Fibroblast of skin of right quadriceps (primary cell): Measurements from ENCODE around the gene URI1.

ENCODE experiments used
- DNase-seq: peaks from one replicate; pipeline ENCODE4 v3.0.0-alpha.2; 2013

Gene URI1

DNA sequence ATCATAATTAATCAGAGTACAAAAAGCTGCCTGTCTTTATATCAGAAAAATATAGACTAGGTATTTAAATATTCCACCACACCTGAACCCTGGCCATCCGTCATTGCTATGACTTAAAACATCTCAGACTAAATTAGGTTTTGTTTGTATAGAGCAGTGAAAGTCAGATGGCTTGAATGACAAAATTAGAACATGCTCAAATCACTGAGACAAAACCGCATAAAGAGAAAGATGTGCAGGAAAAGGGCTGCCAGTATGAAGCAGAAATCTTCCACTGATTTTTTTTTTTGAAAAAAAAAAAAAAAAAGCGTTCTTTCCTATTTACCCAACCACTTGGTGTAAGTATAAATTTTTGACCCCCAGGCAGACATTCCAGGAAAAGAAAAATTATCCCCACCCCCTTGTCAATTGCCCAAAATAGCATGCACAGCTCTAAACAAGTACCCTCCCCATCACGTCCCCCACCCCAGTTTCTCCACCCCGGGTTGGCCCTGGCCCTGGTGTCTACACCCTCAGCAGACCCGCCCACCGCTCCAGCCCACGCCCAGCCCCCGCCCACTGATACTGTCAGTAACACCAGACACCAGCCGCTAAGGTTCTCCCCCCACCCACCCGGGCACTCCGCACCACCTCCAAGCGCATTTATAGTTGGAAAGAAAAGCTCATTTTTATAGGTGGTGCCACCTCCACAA is 118.6 kb downstream of the URI1 start:
- no peak for DNase-seq

DNA sequence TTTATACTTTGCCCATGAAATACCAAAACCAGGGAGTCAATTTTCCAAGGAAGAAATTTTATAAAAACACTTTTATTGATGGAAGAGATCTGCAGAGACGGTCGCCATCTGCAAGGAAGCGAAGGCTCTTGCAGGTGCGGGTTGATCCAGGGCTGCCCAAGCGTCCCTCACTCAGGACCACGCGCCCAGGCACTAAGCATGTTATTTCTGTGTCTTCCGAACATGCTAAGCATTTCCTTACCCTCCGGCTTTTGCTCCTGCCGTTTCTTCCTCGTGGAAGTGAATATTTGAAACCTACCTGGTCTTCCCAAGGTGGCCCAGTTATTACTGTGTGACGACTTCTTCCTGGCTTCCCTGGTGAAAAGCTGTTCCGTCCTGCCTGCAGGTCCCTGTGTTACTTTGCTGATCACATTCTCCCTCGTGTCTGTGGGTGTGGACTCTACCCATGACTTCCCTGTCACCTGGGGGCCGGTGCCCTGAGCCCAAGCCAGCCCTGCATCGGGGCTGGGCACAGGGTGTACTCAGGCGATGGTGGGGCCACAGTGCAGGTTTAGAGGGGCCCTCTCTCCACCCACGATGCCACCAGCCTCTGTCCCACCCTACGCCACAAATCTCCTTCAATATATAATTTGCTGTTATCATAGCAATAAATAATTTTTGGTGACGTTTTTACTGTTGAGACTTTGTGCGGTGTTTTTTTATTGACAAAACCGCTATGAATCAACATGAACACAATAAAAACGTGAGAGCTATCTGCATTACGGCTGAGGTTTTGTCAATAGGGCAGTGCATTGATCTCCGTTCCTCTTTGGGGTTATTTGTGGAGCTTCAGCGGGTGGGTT is 119.4 kb downstream of the URI1 start:
- no peak for DNase-seq

DNA sequence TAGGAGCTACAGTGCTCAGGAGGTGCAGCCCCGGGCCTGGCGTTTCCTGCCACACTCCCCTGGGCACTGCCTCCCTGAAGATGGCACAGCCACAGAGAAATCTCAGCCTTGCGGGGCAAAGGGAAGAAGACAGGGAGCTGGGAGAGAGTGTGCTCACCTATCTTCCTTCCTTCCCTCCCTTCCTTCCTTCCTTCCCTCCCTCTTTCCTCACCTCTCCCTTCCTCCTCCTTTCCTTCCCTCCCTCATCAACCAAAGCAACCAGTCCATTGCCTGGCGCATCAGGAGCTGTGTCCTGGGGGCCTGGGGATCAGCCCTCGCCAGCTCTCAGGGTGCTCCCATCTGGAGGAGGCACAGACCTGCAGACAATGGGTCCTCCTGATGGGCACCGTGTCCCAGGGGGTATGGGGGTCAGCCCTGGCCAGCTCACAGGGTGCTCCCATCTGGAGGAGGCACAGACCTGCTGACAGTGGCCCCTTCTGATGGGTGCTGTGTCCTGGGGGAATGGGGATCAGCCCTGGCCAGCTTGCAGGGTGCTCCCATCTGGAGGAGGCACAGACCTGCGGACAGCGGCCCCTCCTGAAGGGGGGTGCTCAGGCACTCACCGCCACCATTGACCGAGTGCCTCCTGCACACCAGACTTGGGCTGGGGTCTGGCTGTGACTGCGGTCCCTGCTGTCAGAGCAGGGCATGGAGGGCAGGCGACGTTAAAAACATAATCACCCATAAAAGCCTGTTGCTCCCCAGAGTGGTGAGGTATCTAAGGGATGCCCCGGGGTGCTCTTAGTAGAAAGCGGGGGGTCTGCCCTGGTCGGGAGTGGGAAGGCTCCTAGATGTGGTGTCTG is 120.2 kb downstream of the URI1 start:
- no peak for DNase-seq

DNA sequence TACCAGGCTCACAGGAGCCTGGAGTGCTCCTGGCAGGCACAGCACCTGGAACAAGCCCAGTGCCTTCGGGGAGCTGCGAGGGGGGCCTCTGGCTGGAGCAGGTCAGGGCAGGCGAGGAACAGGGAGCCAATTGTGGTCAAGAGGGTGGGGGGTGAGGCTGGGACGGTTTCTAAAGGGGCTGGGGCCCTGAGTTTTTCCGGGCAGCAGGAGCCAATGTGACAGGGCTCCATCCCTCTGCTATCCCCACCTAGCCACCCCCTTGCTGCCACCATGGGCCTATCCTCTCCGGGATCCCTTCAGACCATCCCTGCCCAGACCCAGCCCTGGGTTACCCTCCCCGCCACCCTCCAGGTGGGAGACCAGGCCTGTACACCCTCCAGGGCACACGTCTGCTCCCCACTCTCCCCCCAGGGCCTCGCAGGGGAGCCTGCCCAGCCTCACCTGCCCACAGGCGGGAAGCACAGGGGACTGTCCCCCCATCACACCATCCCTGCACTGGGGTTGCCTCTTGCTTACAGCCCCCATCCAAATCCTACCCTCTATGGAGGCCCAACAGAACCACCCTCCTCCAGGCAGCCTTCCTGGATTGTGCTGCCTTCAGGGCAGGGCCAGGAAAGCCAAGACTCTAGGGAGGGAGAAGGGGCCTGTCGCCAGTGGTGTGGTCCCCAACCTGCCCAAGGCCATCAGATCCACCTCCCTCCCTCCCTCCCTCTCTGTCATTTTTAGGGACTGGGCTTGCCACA is 121.0 kb downstream of the URI1 start:
- DNase-seq, result no peak

DNA sequence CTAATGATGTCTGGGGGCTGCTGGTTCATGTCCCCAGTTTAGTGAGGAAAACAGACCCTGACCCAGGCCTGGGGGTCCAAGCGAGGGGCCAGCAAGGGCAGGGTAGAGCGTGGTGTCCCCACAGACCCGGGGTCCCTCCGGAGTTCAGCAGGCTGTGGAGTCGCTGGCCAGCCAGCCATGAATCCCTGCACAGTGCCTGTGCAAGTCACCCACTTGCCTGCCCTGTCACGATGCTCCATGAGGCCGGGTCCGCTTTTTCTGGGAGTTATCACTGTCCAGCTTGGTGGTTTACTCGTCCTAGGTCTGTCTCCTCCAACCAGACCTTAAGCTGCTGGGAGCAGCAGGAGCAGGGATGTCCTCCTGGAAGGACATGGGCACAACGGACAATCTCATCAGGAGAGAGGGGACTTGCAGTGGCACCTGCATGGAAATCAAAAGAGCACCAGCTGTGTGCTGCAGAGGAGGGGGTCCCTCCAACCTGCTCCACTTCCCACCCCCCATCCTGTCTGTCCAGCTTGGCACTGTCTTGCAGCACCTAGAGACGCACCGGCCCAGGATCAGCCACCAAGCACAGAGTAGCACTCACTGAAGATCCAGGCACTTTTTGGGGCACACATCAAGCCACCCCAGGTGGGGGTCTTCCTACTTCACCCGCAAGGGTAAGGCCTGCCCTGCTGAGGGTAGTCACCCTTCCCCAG is 121.8 kb downstream of the URI1 start:
- DNase-seq, result no peak

DNA sequence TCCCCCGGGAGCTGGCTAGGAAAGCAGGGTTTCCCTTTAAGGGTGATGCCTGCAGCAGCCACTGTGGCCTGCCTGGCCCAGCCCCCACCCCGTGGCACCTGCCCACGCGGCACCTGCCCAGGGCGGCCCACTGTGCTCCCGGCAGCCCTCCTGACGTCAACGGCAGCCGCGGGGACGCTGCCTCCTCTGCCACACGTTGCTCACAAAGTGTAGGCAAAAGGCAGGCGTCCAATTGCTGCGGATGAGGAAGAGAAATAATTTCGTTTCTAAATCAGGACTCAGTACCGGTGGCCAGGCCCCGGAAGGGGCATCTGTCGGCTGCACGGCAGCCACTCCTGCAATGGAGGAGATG is 122.3 kb downstream of the URI1 start:
- no peak for DNase-seq

DNA sequence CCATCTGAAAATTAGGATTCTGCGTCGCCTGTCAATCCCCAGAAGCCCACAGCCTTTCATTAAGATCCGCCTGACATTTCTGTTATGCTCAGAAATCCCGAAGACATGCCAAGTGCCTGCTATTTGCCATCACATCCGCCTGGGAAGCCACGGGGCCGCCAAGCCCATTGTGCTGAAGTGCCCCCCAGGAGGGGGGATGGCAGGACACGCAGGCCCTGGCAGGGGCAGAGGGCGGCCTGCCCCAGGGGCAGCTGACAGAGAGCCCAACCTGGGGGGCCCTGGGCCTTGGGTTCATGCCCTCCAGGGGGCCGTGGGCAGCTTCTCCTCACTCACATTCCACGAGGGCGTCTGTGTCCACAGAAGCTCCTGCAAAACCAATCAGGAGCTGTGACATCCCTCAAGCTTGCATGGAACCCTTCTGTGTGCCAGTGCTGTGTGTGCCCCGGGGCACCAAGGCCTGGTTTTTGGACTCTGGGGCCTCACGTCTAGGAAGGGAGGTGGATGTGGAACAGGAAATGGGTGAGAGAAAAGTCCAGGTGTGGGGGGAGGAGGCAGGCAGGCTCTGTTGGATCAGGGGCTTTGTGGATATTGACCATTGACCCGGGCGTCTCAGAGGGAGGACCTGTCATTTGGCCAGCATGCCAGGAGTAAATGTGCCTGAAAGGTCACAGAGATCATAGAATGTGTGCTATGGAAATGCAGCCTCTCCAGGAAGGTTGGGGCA is 122.9 kb downstream of the URI1 start:
- DNase-seq, result no peak

DNA sequence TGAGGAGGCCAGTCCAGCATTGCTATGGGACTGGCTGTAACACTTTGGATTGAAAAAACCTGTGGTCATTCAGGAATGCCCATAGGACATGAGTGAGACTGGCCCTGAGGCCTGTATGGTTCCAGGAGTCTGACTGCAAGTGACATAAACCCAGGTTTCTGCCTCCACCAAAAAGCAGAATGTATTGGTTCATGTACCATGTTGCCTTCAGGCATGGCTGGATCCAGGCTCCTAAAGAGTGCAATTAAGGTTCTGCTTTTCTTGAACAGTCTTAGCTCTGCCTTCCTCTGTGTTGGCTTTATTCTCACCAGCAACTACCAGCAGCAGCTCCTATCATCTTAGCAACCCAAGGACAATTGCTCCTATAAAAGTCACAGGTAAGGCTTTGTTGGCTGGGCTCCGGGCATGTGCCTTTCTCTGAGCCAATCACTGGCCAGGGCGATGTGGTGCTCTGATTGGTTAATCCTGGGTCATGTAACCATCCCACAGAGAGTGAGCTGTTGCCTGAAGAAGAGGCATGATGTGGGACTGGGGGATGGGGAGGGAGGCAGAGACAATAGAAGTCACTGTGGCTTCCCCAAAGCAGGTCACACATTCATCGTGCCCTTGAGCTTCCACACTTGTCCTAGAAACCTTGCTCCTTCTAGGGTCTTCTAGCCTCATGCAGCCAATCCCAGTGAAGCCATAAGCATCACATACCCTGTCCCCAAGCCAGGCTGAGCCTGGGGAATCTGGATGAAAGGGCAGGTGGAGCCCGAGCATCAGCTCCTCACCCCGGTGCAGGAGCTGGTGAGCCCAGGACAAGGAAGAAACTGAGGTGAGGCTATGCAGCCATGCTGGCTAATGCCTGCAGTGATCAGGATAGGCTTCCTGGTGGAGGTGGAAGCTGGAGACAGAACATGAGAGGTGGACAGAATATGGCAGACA is 123.9 kb downstream of the URI1 start:
- DNase-seq, result no peak
